Fibroblast of pulmonary artery (primary cell): ENCODE results near the gene FIBP.

Experiments
- DNase-seq: peaks from one replicate; pipeline ENCODE4 v3.0.0-alpha.2; 2010; ENCODE audit warnings: low read depth
- H3K4me3 ChIP-seq: replicated peaks from 2 replicates; pipeline ENCODE4 v1.5.1; 2011; ENCODE audit warnings: low read depth, mild to moderate bottlenecking, control low read depth, low read length, moderate library complexity
- TF ChIP-seq, protein P1 (sequence below): IDR thresholded peaks from 2 replicates; pipeline ENCODE4 v1.5.1; 2011; ENCODE audit warnings: mild to moderate bottlenecking, control low read depth, low read length, inconsistent platforms; ENCODE audit errors: missing control alignments

Gene FIBP

DNA sequence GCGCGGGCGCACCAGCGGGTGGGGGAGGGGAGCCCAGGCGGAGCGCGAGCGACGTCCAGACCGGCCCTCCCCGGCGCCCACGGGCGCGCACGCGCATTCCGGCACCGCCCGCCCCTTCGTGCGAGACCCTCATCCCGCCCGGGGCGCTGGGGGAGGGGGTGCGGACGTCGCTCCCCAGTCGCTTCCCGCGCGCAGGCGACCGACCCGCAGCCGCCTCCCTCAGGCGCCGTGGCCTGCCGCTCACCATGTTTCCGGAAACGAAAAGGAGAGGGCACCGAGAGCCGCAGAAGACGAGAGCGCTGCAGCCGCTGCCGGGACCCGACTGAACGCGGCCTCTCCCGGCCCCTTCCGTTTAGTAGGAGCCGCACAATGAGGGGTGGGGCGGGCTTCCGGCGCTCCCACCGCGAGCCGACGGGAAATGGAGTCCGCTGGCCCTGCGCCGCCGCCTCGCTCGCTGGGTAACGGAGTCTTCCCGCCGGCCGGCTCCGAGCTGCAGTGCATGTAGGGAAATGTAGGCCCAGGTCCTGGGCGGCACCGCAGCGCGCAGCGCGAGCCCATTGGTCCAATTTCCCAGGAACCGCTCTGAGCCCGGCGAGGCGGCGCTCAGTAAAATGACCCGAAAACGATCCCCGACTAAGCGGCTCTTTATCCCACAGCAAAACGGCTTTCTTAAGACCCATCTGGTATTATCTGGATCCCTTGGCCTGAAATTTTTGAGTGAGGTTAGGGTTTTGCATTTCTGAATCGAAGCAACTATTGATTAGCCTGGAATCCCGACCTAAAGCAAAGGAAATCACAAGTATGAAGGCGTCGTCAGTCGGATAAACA is 30.2 kb downstream of the FIBP start, which contains the start of gene CFL1:
Gene CFL1 (minus strand): TSS at position 328 of the 828 bp plus-strand sequence. CDS start 81 bp downstream, at position 247.
- H3K4me3 ChIP-seq = peak within 1 kb of the TSS; percentile 96
- peak; percentile 98 for DNase-seq
- TF ChIP-seq, protein P1, sequence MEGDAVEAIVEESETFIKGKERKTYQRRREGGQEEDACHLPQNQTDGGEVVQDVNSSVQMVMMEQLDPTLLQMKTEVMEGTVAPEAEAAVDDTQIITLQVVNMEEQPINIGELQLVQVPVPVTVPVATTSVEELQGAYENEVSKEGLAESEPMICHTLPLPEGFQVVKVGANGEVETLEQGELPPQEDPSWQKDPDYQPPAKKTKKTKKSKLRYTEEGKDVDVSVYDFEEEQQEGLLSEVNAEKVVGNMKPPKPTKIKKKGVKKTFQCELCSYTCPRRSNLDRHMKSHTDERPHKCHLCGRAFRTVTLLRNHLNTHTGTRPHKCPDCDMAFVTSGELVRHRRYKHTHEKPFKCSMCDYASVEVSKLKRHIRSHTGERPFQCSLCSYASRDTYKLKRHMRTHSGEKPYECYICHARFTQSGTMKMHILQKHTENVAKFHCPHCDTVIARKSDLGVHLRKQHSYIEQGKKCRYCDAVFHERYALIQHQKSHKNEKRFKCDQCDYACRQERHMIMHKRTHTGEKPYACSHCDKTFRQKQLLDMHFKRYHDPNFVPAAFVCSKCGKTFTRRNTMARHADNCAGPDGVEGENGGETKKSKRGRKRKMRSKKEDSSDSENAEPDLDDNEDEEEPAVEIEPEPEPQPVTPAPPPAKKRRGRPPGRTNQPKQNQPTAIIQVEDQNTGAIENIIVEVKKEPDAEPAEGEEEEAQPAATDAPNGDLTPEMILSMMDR = no peak

DNA sequence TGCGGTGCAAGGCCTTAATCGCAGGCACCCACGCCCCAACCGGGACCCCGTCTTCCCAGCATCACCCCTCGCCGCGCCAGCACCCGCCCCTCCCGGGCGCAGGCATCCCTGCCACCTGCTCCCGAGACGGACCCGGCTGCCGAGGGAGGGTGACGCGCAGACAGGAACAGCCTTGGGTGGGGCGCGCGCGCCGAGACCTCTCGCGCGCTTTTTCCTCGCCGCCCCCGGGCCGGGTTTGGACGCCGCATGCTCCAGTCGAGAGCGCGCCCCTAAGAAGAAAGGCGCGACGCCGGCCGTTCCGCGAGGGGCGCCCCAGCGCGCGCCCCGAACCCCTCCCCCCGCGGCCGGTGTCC is 30.8 kb downstream of the FIBP start:
- H3K4me3 ChIP-seq = peak overlapping the region; percentile 96
- no peak for DNase-seq

DNA sequence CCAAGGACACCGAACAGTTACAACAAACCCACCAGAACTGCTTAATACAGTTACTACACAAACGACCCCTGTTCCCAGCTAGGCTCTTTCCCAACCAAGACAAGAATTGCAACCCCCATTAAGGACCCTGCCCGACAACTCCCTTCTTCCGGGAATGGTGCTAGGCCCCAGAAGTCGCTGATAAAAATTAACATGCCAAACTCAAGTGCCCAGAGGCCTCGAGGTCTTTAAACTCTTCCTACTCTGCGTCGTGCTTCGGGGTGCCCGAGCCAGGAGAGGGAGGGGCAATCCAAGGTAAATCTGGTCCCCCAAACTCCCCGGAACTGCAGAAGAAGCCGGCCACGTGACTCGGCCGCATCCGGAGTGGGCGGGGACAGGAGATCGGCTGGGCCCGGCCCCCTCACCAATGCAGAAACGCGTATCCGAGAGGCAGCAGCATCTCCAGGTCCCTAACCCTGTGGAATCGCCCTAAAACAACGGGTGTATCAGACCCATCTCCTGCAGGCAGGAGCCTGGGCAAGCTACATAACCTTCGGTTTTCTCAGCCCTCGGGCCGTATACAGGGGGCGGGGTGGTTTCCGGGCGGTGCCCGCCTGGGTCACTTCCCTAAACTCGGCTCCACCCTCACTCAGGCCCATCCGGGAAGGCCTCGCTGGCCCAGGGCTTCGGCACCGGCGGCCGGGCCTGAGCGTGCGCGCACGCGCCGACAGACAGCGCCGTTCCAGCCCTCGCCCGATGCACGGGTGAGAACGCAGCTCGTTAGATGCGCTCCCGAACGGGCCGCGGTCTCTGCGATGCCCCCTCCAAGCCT is 31.4 kb downstream of the FIBP start:
- H3K4me3 ChIP-seq = peak overlapping the region; percentile 96
- DNase-seq = peak; percentile 62
- TF ChIP-seq, protein P1 = no peak

More for the DNA sequence above, 30.8 kb downstream of the FIBP start:
- TF ChIP-seq, protein P1 = no peak

DNA sequence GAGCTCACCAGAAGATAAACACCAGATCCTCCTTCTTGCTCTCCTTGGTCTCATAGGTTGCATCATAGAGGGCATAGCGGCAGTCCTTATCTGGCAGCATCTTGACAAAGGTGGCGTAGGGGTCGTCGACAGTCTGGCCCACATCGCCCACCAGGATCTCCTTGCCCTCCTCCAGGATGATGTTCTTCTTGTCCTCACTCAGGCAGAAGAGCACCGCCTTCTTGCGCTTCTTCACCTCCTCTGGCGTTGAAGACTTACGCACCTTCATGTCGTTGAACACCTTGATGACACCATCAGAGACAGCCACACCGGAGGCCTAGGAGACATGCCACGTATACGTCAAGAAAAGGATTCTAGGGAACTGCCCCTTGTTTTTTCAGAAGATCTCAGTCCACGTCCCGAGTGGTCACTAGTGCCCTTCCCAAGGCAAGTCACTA is 32.3 kb downstream of the FIBP start:
- no peak for DNase-seq
- H3K4me3 ChIP-seq = peak overlapping the region; percentile 96
- TF ChIP-seq, protein P1 = no peak

- no peak for DNase-seq
- peak overlapping the region; percentile 96 for H3K4me3 ChIP-seq
- TF ChIP-seq, protein P1 = no peak
These were observed 33.1 kb downstream of the FIBP start for GRCh38 chr11:65854852-65855837.

GRCh38 chr11:65854161-65854592 is 34.1 kb downstream of the FIBP start:
- TF ChIP-seq, protein P1 = no peak

More at GRCh38 chr11:65854161-65854592, 34.1 kb downstream of the FIBP start:
- no peak overlapping the region for H3K4me3 ChIP-seq
- DNase-seq = no peak
